HG03103 (cell line): ENCODE data around the gene COL5A3.

ENCODE experiments used
- ATAC-seq: cut with Tn5 transposase; IDR thresholded peaks from one replicate; pipeline ENCODE4 v1.9.1; 2021; ENCODE audit warnings: low read depth; ENCODE audit not compliant: unreplicated experiment

Gene COL5A3

GRCh38 chr19:10013316-10013715 lies 3.0 kb upstream of the COL5A3 start, which contains the start of gene RDH8:
Gene RDH8 (plus strand): TSS chr19:10013483. CDS start chr19:10013498, 15 bp downstream.
- ATAC-seq: no peak

GRCh38 chr19:10011974-10012373 lies 1.7 kb upstream of the COL5A3 start:
- ATAC-seq: no peak

GRCh38 chr19:10010939-10011338 lies 635 bp upstream of the COL5A3 start:
- no peak for ATAC-seq

- no peak for ATAC-seq
Observed at GRCh38 chr19:10009714-10010224, 535 bp downstream of the COL5A3 start.

- no peak for ATAC-seq
Observed at GRCh38 chr19:10008184-10008765, 2.0 kb downstream of the COL5A3 start.

- ATAC-seq: no peak
Observed at GRCh38 chr19:10007371-10008183, 2.7 kb downstream of the COL5A3 start.

- no peak for ATAC-seq
Observed at GRCh38 chr19:10006752-10007323, 3.5 kb downstream of the COL5A3 start.

- no peak for ATAC-seq
Observed at GRCh38 chr19:10006335-10006708, 4.0 kb downstream of the COL5A3 start.

GRCh38 chr19:10005632-10006334 lies 4.5 kb downstream of the COL5A3 start:
- no peak for ATAC-seq

GRCh38 chr19:10004617-10005016 lies 5.7 kb downstream of the COL5A3 start:
- no peak for ATAC-seq

- ATAC-seq: no peak
Observed at GRCh38 chr19:10003271-10003670, 7.0 kb downstream of the COL5A3 start.

- ATAC-seq: no peak
Observed at GRCh38 chr19:10001899-10002298, 8.4 kb downstream of the COL5A3 start.

- ATAC-seq: no peak
Observed at GRCh38 chr19:10000171-10000826, 10.0 kb downstream of the COL5A3 start.

GRCh38 chr19:9996541-9996940 lies 13.8 kb downstream of the COL5A3 start:
- no peak for ATAC-seq

- ATAC-seq: no peak
Observed at GRCh38 chr19:9995999-9996398, 14.3 kb downstream of the COL5A3 start.

GRCh38 chr19:9995084-9995483 lies 15.2 kb downstream of the COL5A3 start:
- ATAC-seq: no peak

GRCh38 chr19:9991425-9992191 lies 18.7 kb downstream of the COL5A3 start:
- ATAC-seq: no peak

- ATAC-seq: no peak
Observed at GRCh38 chr19:9989504-9989903, 20.8 kb downstream of the COL5A3 start.

- no peak for ATAC-seq
Observed at GRCh38 chr19:9986787-9987281, 23.5 kb downstream of the COL5A3 start.
